PFSK-1 (cell line): ENCODE results near the gene RALGAPA2.

Experiments used
- FOXP2 ChIP-seq: optimal IDR thresholded peaks from 2 replicates; pipeline ENCODE3; 2011; ENCODE audit warnings: borderline replicate concordance, control low read depth, inconsistent platforms; ENCODE audit not compliant: insufficient read depth; ENCODE audit errors: extremely low read length, extremely low read depth
- POLR2AphosphoS5 ChIP-seq: IDR thresholded peaks from 2 replicates; pipeline ENCODE4 v1.6.1; 2012; ENCODE audit warnings: low read depth, mild to moderate bottlenecking, control low read depth, low read length, moderate library complexity
- SIN3A ChIP-seq: IDR thresholded peaks from 2 replicates; pipeline ENCODE4 v1.6.1; 2012; ENCODE audit warnings: mild to moderate bottlenecking, low read length, moderate library complexity, borderline replicate concordance; ENCODE audit not compliant: insufficient read depth
- TAF1 ChIP-seq: IDR thresholded peaks from 2 replicates; pipeline ENCODE4 v1.6.1; 2012; ENCODE audit warnings: low read length, control low read depth, borderline replicate concordance; ENCODE audit not compliant: insufficient read depth
- TF ChIP-seq, protein P1 (sequence below), 2 experiments: IDR thresholded peaks; 2 replicates each; pipeline versions ENCODE4 v1.6.1 to v1.8.0; 2011 to 2012; ENCODE audit warnings: low read depth in 2 of 2, low read length in 2 of 2, control low read depth in 1 of 2, inconsistent platforms in 1 of 2, mild to moderate bottlenecking in 1 of 2, moderate library complexity in 1 of 2; ENCODE audit not compliant: insufficient read depth in 1 of 2

RALGAPA2 gene

GRCh38 chr20:20476504-20476903, 235.9 kb downstream of the RALGAPA2 start:
- TF ChIP-seq FOXP2 (no peak), TAF1 (no peak), POLR2AphosphoS5 (no peak), SIN3A (no peak)
- TF ChIP-seq, protein P1, sequence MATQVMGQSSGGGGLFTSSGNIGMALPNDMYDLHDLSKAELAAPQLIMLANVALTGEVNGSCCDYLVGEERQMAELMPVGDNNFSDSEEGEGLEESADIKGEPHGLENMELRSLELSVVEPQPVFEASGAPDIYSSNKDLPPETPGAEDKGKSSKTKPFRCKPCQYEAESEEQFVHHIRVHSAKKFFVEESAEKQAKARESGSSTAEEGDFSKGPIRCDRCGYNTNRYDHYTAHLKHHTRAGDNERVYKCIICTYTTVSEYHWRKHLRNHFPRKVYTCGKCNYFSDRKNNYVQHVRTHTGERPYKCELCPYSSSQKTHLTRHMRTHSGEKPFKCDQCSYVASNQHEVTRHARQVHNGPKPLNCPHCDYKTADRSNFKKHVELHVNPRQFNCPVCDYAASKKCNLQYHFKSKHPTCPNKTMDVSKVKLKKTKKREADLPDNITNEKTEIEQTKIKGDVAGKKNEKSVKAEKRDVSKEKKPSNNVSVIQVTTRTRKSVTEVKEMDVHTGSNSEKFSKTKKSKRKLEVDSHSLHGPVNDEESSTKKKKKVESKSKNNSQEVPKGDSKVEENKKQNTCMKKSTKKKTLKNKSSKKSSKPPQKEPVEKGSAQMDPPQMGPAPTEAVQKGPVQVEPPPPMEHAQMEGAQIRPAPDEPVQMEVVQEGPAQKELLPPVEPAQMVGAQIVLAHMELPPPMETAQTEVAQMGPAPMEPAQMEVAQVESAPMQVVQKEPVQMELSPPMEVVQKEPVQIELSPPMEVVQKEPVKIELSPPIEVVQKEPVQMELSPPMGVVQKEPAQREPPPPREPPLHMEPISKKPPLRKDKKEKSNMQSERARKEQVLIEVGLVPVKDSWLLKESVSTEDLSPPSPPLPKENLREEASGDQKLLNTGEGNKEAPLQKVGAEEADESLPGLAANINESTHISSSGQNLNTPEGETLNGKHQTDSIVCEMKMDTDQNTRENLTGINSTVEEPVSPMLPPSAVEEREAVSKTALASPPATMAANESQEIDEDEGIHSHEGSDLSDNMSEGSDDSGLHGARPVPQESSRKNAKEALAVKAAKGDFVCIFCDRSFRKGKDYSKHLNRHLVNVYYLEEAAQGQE (IDR thresholded peaks at IDR 0.05; ENCODE audit: insufficient read depth in 1 of 2, low read depth in 2 of 2, low read length in 2 of 2) = no peak

GRCh38 chr20:20473657-20474056, 238.8 kb downstream of the RALGAPA2 start:
- TF ChIP-seq SIN3A = no peak
- TF ChIP-seq FOXP2 = no peak
- TF ChIP-seq TAF1 = no peak
- TF ChIP-seq, protein P1 (IDR thresholded peaks at IDR 0.05; ENCODE audit: insufficient read depth in 1 of 2, low read depth in 2 of 2, low read length in 2 of 2) = no peak
- TF ChIP-seq POLR2AphosphoS5 = no peak

DNA sequence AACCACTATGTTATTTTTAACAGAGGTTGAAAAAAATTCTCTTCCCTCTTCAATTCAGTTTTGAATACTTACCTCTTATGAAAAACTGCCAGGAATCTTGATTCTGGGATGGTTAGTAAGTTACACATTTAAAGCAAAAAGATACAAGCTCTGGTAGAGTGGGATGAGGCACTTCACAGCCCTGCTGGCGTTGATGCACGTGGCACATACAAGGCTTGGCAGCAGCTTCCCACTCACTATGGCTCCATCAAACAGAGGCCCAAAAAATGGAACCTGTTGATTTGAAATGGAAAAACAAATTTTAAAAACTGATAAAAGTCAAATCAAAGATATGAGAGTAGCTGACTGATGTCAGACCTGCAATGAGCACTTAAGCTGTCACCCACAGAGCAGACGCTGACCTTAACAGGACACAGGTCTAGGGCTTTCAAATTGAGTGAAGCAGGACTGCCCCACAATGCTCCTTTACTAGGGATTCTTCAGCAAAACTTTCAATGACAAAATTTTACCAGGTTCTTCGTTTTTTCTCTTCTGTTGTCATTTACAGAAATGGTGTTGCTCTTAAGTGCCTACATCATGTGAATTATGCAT, 239.7 kb downstream of the RALGAPA2 start:
- no peak for TF ChIP-seq POLR2AphosphoS5
- TF ChIP-seq TAF1 = no peak
- TF ChIP-seq FOXP2 = no peak
- TF ChIP-seq, protein P1 (IDR thresholded peaks at IDR 0.05; ENCODE audit: insufficient read depth in 1 of 2, low read depth in 2 of 2, low read length in 2 of 2) = no peak
- TF ChIP-seq SIN3A = no peak

GRCh38 chr20:20466341-20466879, 246.0 kb downstream of the RALGAPA2 start:
- TF ChIP-seq, protein P1 (IDR thresholded peaks at IDR 0.05; ENCODE audit: insufficient read depth in 1 of 2, low read depth in 2 of 2, low read length in 2 of 2) = no peak
- TF ChIP-seq TAF1 (no peak), SIN3A (no peak), FOXP2 (no peak), POLR2AphosphoS5 (no peak)
